HEK293 (cell line): ENCODE results near the gene MAGI2.

Source experiments
- CTCF ChIA-PET: fragments of 350-600 bp; formaldehyde crosslinking; extraction: SDS; loops from one replicate; lab custom pipeline; 2021; ENCODE audit warnings: antibody characterized with exemption; lab: Yijun Ruan, JAX
- POLR2A ChIA-PET: fragments of 300-600 bp; formaldehyde crosslinking; extraction: SDS; loops from one replicate; lab custom pipeline; 2020; ENCODE audit warnings: antibody characterized with exemption, inconsistent platforms; lab: Yijun Ruan, JAX
- H3K27ac ChIP-seq: fragments of 200-500 bp; sonication (Bioruptor generic); 2 replicates; pipeline ENCODE4 v1.5.1; 2014; ENCODE audit warnings: low read depth, low read length, control low read depth, inconsistent platforms; ENCODE audit errors: extremely low read depth
- H3K36me3 ChIP-seq, 2 experiments: fragments of 200-500 bp in 1 of 2; sonication (Bioruptor generic) in 1 of 2; 1 replicate in 1 of 2; 2 replicates in 1 of 2; pipeline ENCODE4 v1.5.1; 2014 to 2017; ENCODE audit warnings: inconsistent platforms in 2 of 2, low read length in 2 of 2; ENCODE audit not compliant: control insufficient read depth in 2 of 2, insufficient read depth in 1 of 2
- H3K4me1 ChIP-seq: fragments of 200-500 bp; sonication (Bioruptor generic); 2 replicates; pipeline ENCODE4 v1.5.1; 2014; ENCODE audit warnings: mild to moderate bottlenecking, low read length, inconsistent platforms; ENCODE audit not compliant: control insufficient read depth, insufficient read depth
- H3K4me3 ChIP-seq: 2 replicates; pipeline ENCODE4 v1.5.1; 2011; ENCODE audit warnings: low read depth, mild to moderate bottlenecking, control low read depth, low read length, moderate library complexity
- H3K9me3 ChIP-seq: fragments of 200-500 bp; sonication (Bioruptor generic); 2 replicates; pipeline ENCODE4 v1.5.1; 2014; ENCODE audit warnings: low read depth, low read length, inconsistent platforms; ENCODE audit not compliant: control insufficient read depth, insufficient read depth
- CTCF ChIP-seq: fragments of 450-650 bp; formaldehyde crosslinking; IDR thresholded peaks from 2 replicates; pipeline ENCODE4 v1.5.1; 2016; ENCODE audit warnings: missing biosample characterization, missing genetic modification characterization
- KLF1 ChIP-seq: fragments of 450-650 bp; formaldehyde crosslinking; IDR thresholded peaks from 2 replicates; pipeline ENCODE4 v1.5.1; 2016; ENCODE audit warnings: missing biosample characterization, missing genetic modification characterization
- PATZ1 ChIP-seq: fragments of 450-650 bp; formaldehyde crosslinking; IDR thresholded peaks from 2 replicates; pipeline ENCODE4 v1.5.1; 2016; ENCODE audit warnings: missing biosample characterization, missing genetic modification characterization
- PRDM10 ChIP-seq: fragments of 450-650 bp; formaldehyde crosslinking; IDR thresholded peaks from 2 replicates; pipeline ENCODE4 v1.5.1; 2016; ENCODE audit warnings: missing biosample characterization, missing genetic modification characterization
- PRDM6 ChIP-seq: fragments of 450-650 bp; formaldehyde crosslinking; IDR thresholded peaks from 2 replicates; pipeline ENCODE4 v1.5.1; 2017; ENCODE audit warnings: missing biosample characterization, missing genetic modification characterization
- ZBTB20 ChIP-seq: fragments of 450-650 bp; formaldehyde crosslinking; IDR thresholded peaks from 2 replicates; pipeline ENCODE4 v1.5.1; 2016; ENCODE audit warnings: missing biosample characterization, missing genetic modification characterization
- ZNF184 ChIP-seq: fragments of 450-650 bp; IDR thresholded peaks from 2 replicates; pipeline ENCODE4 v1.5.1; 2018; ENCODE audit warnings: missing biosample characterization, mild to moderate bottlenecking, missing genetic modification characterization
- ZNF223 ChIP-seq: fragments of 450-650 bp; formaldehyde crosslinking; IDR thresholded peaks from 2 replicates; pipeline ENCODE4 v1.5.1; 2016; ENCODE audit warnings: missing biosample characterization, missing genetic modification characterization
- ZNF24 ChIP-seq: fragments of 450-650 bp; formaldehyde crosslinking; IDR thresholded peaks from 2 replicates; pipeline ENCODE4 v1.5.1; 2016; ENCODE audit warnings: missing biosample characterization, missing genetic modification characterization
- ZNF280C ChIP-seq: fragments of 450-650 bp; formaldehyde crosslinking; IDR thresholded peaks from 2 replicates; pipeline ENCODE4 v1.5.1; 2016; ENCODE audit warnings: missing biosample characterization, missing genetic modification characterization
- ZNF292 ChIP-seq: fragments of 450-650 bp; formaldehyde crosslinking; IDR thresholded peaks from 2 replicates; pipeline ENCODE4 v1.5.1; 2016; ENCODE audit warnings: low read depth, missing biosample characterization, missing genetic modification characterization, borderline replicate concordance
- ZNF335 ChIP-seq: fragments of 450-650 bp; formaldehyde crosslinking; conservative IDR thresholded peaks from 2 replicates; pipeline ENCODE4 v1.5.1; 2016; ENCODE audit warnings: missing biosample characterization, missing genetic modification characterization
- ZNF362 ChIP-seq: fragments of 450-650 bp; formaldehyde crosslinking; IDR thresholded peaks from 2 replicates; pipeline ENCODE4 v1.5.1; 2016; ENCODE audit warnings: missing biosample characterization, missing genetic modification characterization
- ZNF37A ChIP-seq: fragments of 450-650 bp; IDR thresholded peaks from 2 replicates; pipeline ENCODE4 v1.5.1; 2018; ENCODE audit warnings: missing biosample characterization, missing genetic modification characterization
- ZNF514 ChIP-seq: fragments of 450-650 bp; formaldehyde crosslinking; IDR thresholded peaks from 2 replicates; pipeline ENCODE4 v1.5.1; 2016; ENCODE audit warnings: missing biosample characterization, missing genetic modification characterization
- ZNF623 ChIP-seq: fragments of 450-650 bp; formaldehyde crosslinking; IDR thresholded peaks from 2 replicates; pipeline ENCODE4 v1.5.1; 2016; ENCODE audit warnings: missing biosample characterization, missing genetic modification characterization
- ZNF654 ChIP-seq: fragments of 450-650 bp; formaldehyde crosslinking; IDR thresholded peaks from 2 replicates; pipeline ENCODE4 v1.5.1; 2016; ENCODE audit warnings: low read depth, missing biosample characterization, missing genetic modification characterization
- ZNF660 ChIP-seq: fragments of 450-650 bp; IDR thresholded peaks from 2 replicates; pipeline ENCODE4 v1.5.1; 2018; ENCODE audit warnings: missing biosample characterization, mild to moderate bottlenecking, missing genetic modification characterization

MAGI2 gene

GRCh38 chr7:78020136-78020873 lies 1433.2 kb downstream of the MAGI2 start:
- peak overlapping the region; percentile 92 for H3K27ac ChIP-seq
- peaks cover 19% of the 10 kb centered on the region for H3K4me1 ChIP-seq
- POLR2A ChIA-PET: interaction anchor here (0.6 to 1.5 kb wide), 7 partner anchors 14 to 324 kb away, joined by 3 to 6 read pairs (median 3); partner anchors contain the start of genes PHTF2, RSBN1L and TMEM60

More at GRCh38 chr7:78020136-78020873, 1433.2 kb downstream of the MAGI2 start:
- Histone ChIP-seq H3K36me3 (no peaks in the 10 kb centered on the region), H3K4me3 (peak overlapping the region; percentile 50), H3K9me3 (no peaks in the 10 kb centered on the region)
- CTCF ChIA-PET: interaction anchor here (0.6 to 4.1 kb wide), 28 partner anchors 9 to 1873 kb away, joined by 3 to 37 read pairs (median 4); no protein-coding TSS in a partner anchor
- no peak for TF ChIP-seq ZNF292 (tag by site-specific recombination)
- no peak for TF ChIP-seq ZNF660
- no peak for TF ChIP-seq ZNF223 (tag by site-specific recombination)
- peak; percentile 93 for TF ChIP-seq ZNF335 (tag by site-specific recombination)
- no peak for TF ChIP-seq ZNF37A (tag by site-specific recombination)
- 0 out of 2 replicates have a peak, but pooled peaks have one; percentile 10 for TF ChIP-seq PRDM6 (tag by site-specific recombination)
- TF ChIP-seq ZNF514: no peak
- no peak for TF ChIP-seq ZNF184 (tag by site-specific recombination)
- TF ChIP-seq ZNF280C: no peak
- peak; percentile 66; the same call in 1 of the 2 replicates for TF ChIP-seq ZNF362 (tag by site-specific recombination)
- peak; percentile 98 for TF ChIP-seq ZBTB20 (tag by site-specific recombination)
- peak; percentile 79 for TF ChIP-seq ZNF654
- TF ChIP-seq ZNF623: no peak
- peak; percentile 54 for TF ChIP-seq PRDM10 (tag by site-specific recombination)
- no peak for TF ChIP-seq ZNF24 (tag by site-specific recombination)
- TF ChIP-seq KLF1 (tag by site-specific recombination): no peak
- peak; percentile 49; the same call in 1 of the 2 replicates for TF ChIP-seq CTCF (tag by site-specific recombination)
- peak; percentile 63; the same call in 1 of the 2 replicates for TF ChIP-seq PATZ1
